Measurements from ENCODE around the gene MFAP2.
"Not testable (repeated sequence)": the region's sequence is repeated elsewhere in the genome, so short reads cannot be mapped to it uniquely, and the experiment has no call there.

Gene MFAP2

DNA sequence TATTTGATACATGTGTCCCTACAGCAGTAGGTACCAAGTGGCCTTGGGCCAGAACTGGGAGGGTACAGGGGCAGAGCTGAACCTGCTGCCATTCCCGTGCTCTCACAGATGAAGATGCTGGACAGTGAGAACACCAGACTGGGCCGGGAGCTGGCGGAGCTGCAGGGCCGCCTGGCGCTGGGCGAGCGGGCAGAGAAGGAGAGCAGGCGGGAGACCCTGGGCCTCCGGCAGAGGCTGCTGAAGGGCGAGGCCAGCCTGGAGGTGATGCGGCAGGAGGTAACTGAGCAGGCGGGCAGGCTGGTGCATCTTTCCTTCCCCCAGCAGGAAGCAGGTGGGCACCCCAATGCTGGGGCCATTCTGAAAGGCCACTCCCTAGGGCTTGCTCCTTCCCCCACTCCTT lies 21.9 kb downstream of the MFAP2 start:
- no peak for DNase-seq

DNA sequence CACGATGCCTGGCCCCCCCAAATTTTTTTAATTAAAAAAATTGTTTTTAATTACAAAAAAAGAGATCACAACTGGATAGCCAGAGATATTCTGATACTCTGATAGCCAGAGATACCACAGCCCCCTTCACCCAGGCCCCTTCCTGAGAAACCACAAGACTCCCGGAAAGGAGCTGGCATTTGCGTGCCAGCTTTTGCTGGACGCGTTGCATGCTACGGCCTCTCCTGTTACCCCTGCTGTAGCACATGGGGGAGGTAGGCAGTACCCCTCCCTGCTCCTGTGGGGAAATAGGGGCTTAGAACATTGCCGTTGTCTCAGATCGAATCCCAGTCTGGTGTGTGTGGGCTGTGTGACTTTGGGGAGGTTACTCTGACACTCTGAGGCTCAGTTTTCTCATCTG lies 22.7 kb downstream of the MFAP2 start:
- no peak for DNase-seq

DNA sequence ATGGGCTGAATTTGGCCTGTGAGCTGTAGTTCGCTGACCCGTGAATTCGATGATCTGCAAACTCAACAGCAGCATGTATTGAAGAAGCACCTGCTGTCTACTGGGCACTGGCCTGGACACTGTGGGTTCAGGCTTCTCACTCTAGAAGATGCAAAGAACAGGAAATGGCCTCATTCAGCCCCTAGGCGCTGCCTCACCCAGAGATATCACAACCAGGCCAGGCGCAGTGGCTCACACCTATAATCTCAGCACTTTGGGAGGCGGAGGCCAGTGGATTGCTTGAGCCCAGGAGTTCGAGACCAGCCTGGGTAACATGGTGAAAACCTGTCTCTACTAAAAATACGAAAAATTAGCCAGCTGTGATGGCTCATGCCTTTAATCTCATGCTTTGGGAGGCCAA lies 23.6 kb downstream of the MFAP2 start:
- DNase-seq: no peak

DNA sequence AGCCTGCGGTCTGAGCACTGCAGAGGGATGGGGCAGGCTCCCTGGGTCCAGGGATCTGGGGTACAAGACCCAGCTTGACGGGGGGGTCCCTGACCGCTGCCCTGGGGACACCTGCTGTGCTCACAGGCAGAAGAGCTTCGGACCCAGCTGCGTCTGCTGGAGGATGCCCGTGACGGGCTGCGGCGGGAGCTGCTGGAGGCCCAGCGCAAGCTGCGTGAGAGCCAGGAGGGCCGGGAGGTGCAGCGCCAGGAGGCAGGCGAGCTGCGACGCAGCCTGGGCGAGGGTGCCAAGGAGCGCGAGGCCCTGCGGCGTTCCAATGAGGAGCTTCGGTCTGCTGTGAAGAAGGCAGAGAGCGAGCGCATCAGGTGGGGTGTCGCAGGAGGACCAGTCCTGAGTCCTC lies 25.2 kb downstream of the MFAP2 start:
- DNase-seq: no peak

DNA sequence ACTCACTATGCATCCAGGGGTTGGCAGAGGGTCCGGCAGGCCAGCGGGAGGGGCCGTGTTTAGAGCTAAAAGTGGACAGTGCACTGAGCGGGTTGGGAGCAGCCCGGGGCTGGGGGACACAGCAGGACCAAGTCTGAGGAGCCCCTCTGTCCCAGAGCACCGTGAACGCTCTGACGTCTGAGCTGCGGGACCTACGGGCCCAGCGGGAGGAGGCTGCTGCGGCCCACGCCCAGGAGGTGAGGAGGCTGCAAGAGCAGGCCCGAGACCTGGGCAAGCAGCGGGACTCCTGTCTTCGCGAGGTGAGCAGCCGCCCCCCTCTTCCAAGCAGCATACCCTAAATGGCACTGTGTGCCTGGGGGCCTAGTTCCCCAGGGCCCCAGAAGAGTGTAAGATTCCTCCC lies 25.8 kb downstream of the MFAP2 start:
- no peak for DNase-seq

DNA sequence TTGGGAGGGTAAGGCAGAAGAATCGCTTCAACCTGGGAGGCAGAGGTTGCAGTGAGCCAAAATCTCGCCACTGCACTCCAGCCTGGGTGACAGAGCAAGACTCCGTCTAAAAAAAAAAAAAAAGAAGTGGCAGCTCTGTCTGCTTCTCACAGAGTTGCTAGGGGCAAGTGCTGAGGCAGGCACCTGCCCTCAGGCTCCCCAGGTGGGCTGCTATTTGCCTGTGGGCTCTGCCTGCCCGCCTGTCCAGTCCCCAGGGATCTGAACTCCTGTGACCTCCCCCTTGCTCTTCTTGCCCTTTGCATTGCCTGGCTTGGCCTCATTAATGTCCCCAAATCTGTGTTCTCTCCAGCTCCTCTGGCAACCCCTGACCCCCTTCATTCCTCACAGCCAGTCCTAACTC lies 28.0 kb downstream of the MFAP2 start:
- not testable (repeated sequence) for DNase-seq

DNA sequence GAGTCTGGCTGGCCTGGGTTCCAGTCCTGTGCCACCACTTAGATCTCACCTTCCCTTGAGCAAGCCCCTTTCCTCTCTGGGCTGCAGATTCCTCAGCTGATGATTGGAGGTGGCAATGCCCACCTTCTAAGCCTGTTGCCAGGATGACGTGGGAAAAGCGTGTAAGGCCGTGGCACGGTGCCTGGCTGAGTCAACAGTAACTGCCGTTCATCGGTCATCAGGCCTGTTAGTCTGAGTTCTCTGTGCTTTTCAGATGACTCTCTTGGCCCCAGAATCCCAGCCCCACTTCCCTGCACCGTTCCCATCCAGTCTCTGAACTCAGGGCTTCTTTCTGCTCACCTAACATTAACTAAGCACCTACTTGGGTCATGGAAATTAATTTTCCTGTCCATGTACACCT lies 31.4 kb downstream of the MFAP2 start:
- DNase-seq: peak; percentile 67

DNA sequence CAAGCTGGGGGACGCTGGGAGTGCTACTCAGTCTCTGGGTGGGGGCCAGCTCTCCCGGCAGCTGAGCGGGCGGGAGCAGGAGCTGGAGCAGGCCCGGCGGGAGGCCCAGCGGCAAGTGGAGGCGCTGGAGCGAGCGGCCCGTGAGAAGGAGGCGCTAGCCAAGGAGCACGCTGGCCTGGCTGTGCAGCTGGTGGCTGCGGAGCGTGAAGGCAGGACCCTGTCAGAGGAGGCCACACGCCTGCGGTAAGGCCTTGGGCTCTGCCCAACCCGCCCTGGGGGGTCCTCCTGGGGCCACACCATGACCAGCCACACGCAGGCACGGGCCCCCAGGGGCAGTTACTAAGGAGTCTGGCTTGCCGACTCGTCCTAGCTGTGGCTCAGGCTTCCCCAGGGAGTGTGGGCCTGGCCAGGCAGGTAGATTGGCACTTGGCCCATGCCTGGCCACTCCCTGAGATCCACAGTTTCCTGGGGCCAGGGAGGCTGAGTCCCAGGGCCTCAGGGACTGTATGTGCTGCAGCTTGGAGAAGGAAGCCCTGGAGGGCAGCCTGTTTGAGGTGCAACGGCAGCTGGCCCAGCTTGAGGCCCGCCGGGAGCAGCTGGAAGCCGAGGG lies 32.0 kb downstream of the MFAP2 start:
- peak; percentile 100 for DNase-seq

DNA sequence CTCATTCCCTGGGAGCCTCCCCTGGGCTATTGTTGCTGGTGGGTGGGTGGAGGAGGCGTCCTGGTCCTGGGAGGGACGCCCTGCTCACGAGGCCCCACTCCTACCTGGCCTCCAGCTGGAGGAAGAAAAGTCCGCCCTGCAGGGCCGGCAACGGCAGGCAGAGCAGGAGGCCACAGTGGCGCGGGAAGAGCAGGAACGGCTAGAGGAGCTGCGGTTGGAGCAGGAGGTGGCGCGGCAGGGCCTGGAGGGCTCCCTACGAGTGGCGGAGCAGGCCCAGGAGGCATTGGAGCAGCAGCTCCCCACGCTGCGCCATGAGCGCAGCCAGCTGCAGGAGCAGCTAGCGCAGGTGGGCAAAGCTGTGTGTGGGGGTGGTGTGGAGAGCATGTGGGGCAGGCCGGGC lies 33.8 kb downstream of the MFAP2 start:
- DNase-seq: no peak

DNA sequence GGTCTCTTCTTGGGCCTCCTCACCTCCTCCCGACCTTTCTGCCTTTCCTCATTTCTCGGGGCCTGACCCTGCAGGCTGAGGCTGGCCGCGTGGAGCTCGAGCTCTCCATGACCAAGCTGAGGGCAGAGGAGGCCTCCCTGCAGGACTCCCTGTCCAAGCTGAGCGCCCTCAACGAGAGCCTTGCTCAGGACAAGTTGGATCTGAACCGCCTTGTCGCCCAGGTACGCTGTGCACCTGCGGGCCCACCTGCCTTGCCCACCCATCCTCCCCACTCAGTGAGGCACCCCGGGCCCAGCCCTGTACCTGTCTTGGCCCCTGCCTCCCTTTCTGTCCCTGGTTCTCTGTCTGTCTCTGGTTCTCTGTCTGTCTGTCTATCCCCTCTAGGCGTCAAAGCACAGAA lies 34.2 kb downstream of the MFAP2 start:
- DNase-seq: not testable (repeated sequence)

DNA sequence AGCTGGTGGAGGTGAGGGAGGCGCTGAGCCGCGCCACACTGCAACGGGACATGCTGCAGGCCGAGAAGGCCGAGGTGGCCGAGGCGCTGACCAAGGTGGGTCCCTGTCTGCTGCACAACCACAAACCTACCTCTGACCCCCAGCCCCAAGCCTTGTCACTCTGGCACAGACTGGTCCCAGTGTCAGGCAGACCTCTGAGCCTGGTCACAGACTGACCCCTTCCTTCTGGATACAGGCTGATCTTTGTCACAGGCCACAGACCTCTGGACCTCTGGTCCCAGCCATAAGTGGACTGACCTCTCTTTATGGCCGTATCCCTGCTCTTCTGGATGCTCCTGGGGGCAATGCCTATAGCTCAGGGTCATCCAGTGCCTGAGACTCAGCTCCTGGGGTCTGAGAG lies 34.9 kb downstream of the MFAP2 start:
- DNase-seq: not testable (repeated sequence)

DNA sequence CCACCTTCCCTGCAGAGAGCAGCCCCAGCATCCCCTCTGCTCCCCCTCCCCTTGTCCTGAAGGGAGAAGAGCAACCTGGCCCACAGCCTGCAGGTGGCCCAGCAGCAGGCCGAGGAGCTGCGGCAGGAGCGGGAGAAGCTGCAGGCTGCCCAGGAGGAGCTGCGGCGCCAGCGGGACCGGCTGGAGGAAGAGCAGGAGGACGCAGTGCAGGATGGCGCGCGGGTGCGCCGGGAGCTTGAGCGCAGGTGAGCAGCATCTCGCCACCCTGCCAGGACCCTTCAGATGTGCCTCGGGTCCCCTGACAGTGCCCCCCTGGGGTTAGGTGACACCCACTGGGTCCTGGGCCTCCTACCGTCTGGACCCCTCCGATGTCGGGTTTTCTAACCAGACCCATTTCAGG lies 36.4 kb downstream of the MFAP2 start:
- DNase-seq: no peak

DNA sequence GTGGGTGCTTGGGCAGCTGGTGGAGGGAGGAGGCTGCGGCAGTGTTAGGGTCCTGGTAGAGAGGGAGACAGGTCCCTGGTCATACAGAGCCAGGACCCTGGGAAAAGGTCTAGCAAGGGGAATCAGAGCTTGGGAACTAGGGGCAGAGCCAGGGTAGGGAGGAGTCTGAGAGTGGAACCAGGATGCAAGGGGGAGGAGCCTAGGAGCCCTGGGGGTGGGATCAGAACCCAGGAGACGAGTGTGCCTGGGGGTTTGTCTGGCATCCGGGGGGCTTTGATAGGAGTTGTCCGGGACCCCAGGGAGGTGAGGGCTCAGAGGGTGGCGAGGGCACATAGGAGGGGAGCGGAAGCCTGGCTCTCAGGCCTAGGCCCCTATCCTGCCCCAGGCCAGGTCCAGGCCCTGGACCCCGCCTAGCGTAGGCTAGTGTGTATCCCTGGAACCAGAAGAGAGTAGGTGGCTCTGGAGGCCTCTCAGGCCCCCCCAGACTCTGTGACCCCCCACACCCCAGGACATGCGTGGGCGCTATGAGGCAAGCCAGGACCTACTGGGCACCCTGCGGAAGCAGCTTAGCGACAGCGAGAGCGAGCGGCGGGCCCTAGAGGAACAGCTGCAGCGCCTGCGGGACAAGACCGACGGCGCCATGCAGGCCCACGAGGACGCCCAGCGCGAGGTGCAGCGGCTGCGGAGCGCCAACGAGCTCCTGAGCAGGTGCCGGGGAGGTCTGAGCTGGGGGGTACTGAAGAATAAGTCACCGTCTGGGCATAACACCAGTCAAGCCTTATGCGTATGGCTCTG lies 40.8 kb downstream of the MFAP2 start:
- DNase-seq: not testable (repeated sequence)

DNA sequence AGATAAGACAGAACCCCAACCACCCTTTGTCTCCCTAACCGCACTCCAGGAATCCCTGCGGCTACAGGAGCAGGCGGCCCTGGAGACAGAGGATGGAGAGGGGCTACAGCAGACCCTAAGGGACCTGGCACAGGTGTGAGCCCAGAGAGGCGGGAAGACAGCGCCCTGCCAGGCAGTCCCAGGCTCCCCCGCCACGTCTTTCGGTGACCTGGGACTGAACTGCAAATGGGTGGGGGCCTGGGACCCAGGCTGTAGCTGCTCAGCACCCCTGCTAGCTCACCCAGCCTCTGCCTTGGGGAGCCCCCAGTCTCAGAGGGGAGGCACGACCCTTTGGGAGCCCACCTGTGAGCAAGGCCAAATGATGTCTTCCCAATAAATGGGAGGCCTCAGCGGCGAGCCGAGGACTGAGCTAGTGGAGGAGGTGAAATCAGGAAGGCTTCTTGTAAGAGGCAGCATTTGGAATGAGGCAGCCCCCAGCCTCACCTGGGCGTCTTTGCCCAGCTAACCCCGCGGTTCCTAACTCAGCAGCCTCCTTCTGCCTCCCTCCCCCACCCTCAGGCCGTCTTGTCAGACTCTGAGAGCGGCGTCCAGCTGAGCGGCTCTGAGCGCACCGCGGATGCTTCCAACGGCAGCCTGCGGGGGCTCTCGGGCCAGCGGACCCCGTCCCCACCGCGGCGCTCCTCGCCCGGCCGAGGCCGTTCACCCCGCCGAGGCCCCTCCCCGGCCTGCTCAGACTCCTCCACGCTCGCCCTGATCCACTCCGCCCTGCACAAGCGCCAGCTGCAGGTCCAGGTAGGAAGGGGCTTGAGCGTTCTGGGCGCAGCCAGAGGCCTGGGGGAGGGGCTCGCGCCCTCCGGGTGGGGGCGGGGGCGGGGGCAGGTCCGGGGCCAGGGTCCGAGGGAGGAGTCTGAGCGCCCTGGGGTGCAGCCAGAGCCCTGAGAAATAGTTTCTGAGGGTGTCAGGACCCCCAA lies 41.8 kb downstream of the MFAP2 start:
- no peak for DNase-seq

DNA sequence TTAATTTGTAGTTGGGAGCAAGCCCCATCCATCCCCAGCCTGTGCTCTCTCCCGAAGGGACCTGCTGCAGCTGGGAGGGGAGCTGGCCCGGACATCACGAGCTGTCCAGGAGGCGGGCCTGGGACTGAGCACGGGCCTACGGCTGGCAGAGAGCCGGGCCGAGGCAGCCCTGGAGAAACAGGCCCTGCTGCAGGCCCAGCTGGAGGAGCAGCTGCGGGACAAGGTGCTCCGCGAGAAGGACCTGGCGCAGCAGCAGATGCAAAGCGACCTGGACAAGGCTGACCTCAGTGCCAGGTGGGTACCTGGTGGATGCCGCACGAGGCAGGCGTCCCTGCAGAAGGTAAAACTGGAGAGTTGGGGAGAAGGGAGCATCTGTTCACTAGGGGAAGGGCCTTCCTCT lies 43.8 kb downstream of the MFAP2 start:
- DNase-seq: not testable (repeated sequence)

DNA sequence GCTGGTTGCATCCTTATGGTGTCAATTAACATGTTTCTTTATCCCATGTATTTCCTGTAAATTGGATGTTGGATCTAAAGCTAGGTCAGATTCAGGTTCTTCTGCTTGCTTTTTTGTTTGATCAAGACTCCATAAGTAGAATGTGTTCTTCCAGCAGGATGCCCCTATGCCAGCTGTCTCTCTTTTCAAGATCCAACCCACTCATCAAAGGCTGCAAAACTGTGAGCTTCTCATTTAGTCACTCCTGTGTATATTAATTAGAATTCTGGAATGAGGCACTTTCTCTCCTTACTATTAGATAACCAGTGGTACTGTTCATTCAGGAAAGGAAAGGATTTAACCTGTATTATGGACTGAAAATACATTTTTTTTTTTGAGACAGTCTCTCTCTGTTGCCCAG lies 46.5 kb downstream of the MFAP2 start:
- not testable (repeated sequence) for DNase-seq

DNA sequence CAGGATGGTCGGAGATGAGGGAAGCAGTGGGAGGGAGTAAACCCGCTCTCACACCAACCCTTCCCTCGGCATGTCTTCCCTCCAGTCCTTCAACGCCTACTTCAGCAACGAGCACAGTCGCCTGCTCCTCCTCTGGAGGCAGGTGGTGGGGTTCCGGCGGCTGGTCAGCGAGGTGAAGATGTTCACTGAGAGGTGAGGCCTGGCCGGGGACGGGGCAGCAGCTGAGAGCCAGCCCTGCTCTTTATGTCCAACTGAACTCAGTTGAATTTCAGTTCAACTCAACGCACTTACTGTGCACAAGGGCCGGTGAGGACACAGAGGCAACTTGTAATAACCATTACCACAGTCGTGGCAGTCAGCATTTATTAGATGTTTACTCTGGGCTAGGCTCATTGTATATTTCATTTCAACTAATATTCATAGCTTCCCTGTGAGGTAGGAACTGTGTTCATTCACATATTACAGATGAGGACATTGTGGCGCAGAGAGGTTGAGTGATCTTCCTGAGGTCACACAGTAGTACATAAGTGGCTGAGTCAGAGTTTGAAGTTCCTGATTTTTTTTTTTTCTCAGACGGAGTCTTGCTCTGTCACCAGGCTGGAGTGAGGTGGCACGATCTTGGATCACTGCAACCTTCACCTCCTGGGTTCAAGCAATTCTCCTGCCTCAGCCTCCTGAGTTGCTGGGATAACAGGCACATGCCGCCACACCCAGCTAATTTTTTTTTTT lies 49.0 kb downstream of the MFAP2 start:
- not testable (repeated sequence) for DNase-seq

DNA sequence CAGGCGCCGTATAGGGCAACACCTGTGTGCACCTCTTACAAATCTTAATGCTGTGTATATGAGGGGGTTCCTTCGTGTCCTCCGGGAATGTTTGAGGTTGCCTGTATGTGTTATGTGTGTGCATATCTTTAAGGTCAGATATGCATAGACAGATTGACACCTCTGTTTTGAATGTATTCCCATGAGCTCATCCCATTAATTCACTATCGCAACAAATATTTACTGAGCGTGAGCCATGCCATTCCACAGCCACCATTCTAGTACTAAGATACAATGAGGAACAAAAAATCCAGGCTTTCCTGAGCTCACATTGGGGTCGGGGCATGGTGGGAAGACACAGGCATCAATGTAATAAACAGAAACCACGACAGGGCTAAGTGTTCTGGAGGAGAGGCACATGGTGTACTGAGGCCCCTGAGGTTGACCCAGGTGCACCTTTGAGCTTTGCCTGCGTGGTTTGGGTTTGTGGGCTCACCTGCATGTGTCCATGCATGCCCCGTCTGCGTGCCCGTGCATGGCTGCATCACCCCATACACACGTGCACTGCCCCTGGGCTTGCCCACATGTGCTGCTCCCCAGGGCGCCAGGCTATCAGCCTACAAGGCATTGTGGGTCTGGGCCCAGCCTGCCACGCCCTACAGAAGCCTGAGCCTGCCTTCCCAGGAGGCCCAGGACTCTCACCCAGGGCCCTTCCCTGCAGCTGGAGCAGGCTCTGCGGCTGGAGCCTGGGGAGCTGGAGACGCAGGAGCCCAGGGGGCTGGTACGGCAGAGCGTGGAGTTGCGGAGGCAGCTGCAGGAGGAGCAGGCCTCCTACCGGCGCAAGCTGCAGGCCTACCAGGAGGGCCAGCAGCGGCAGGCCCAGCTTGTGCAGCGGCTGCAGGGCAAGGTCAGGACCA lies 51.0 kb downstream of the MFAP2 start:
- DNase-seq: not testable (repeated sequence)

DNA sequence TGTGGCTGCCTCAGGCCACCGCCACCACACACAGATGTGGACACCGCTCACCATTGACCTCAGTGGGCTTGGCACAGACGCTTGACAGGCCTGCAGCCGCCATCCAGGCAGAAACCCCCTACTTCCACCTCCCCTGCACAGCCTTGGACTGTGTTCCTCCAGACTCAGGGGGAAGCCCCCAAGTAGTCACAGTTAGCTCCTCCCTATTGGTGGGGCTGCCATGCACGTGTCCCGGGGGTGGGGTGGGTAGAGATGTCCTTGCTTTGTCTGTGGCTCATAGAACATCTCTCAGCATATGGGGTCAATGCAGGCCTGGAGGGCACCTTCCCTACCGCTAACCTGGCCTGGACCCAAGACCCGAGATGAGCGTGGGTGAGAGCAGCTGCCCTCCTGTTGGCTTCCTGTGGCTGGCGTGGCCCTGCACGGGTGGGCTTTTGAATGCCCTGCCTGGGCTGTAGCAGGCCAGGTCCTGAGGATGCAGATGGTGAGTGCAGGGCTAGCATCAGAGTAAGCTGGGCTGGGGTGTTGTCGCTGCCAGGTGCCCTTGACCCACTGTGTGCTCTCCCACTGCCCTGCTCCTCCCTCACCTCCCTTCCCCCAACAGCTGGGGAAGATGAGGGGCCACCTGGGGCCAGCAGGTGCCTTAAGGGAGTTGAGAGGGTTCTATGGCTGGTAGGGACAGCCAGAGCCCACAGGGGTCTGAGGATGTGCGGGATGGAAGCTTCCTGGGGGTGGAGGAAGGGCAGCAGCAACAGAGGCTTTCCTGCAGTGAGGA lies 52.5 kb downstream of the MFAP2 start:
- DNase-seq: no peak

DNA sequence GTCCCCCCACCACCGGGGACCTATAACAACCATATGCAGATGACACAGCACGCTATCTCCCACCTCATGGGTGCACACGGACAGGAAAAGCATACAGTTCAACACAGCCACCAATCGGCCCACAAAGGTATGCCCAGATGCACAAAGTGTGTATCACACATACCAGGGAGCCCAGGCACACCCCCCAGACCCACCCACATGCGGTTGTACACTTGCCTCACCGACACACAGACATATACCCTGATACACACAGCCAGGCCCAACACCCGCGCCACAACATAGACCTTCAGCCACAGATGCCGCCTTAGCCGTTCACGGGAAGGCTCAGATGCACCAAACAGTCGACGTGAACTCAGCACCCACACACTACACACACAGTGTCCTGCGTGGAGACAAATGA lies 53.2 kb downstream of the MFAP2 start:
- no peak for DNase-seq

DNA sequence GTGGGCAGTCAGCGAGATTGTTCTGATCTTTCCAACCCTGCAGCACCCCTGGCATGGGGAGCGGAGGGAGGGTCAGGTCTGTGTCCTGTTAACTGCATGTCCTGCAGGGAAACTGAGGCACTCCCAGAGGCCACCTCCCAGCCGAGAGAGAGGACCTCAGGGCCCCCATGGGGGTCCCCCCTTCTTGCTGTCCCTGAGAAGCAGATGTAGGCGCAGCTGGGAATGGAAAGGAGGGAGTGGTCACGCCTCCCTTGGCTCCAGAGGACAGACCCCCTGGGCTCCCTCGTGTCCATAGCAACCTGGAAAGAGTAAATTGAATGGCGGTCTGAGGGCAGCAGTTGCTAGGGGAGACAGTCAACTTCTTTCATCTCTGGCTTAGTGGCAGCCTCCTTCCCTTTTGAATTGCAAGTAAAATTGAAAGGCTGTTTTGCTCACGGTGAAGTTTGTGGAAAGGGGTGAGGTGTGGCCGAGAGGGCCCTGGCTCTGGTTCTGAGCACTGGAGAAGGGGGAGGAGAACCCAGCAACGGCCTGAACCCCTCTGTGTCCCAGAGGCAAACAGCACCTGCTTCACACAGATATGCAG lies 53.8 kb downstream of the MFAP2 start:
- DNase-seq: peak; percentile 98
